Fibroblast of skin of abdomen (primary cell): ENCODE results near the gene GCNT3. TPM values are rescaled to one million over a fixed set of nuclear protein-coding genes. Genes with fewer than 3 reads are reported as not detected.
A peak's percentile ranks its signal among the peaks of the same experiment; 100 is the strongest.

Experiments
- DNase-seq: peaks from one replicate; pipeline ENCODE4 v3.0.0-alpha.2; 2013
- polyA plus RNA-seq, 2 experiments: library from polyadenylated mRNA; unstranded; fragments of 120-200 nt; gene quantifications; one replicate each; pipeline ENCODE4 v1.2.1, GENCODE V29; 2013; ENCODE audit not compliant: insufficient read length in 2 of 2

GCNT3 gene, protein sequence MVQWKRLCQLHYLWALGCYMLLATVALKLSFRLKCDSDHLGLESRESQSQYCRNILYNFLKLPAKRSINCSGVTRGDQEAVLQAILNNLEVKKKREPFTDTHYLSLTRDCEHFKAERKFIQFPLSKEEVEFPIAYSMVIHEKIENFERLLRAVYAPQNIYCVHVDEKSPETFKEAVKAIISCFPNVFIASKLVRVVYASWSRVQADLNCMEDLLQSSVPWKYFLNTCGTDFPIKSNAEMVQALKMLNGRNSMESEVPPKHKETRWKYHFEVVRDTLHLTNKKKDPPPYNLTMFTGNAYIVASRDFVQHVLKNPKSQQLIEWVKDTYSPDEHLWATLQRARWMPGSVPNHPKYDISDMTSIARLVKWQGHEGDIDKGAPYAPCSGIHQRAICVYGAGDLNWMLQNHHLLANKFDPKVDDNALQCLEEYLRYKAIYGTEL
- polyA plus RNA-seq (2013, experiment 1 of 2; ENCODE audit: insufficient read length): not detected
- 0.02 TPM for polyA plus RNA-seq (2013, experiment 2 of 2; ENCODE audit: insufficient read length)

DNA sequence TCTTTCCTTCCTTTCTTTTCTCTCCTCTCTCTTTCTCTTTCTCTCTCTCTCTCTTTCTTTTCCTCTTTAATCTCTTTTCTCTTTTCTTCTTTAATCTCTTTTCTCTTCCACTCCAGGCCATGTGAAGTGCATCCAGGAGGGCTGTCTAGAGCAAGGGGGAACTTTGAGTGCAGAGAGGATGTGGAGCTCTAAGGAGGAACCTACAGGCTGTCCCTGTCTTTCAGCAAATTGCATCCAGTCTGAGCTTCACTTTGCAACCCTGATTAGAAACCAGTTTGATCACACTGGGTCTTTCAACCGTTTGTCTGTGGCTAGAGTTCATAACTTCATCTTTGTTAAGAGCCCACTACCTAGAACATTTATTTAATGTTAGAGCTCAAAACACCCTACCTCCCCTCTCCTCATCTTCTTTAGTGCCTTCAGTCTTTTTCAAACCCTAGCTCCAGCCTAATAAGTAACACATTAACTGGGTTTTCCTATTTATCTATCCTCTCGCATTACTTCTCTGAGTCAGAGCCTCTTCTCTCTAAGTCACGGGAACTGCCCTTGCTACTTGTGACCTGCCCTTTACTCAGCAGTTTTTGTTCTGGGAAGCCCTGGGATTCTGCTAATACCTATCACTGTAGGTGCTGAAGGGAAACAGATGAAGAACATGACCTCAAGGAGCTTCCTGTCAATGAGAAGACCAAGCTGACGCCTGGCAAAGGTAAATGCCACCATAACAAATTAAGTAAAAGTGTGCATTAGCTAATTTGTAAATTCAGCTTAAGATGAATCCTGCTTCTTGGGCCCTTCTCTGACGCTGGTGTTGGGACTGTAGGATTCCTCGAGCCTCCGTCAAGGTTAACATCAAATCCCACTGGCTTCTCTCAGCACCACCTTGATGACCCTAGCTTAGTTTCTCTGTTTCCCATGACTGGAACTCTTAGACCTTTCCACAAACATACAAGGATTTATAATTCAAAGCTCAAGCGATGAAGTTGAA is at the start of gene GCNT3:
Gene GCNT3, plus strand, starts transcription at position 508 of the 985 bp plus-strand sequence. CDS start 6,456 bp downstream, outside the sequence.
- no peak for DNase-seq

DNA sequence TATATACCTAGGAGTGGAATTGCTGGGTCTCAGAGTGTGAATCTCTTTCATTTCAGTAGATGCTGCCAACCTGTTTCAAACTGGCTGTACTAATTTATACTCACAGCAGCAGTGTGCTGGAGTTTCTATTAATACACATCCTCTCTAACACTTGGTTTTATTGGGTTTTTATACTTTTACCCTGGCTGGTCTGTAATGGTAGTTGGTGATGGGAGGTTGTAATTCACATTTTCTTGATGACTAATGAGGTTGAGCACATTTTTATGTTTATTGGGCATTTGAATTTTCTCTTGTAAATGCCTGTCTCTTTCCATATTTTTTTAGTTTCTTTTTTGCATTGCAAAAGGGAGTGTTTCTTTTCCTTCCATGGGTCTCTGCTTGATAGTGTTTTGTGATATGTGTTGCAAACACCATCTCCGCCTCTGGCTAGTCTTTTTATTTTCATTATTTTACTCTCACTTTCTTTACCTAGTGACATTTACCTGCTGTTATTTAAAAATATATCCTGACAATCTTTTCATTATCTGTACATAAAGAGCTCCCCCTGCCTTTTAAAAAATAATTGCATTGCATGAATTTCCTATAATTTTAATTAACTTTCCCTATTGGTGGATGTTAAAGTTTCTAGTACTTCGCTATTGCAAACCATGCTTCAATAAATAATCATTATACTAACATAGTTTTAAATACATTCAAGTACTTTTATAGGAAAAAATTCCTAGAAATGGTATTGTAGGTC is 49.0 kb upstream of the GCNT3 start:
- no peak for DNase-seq

DNA sequence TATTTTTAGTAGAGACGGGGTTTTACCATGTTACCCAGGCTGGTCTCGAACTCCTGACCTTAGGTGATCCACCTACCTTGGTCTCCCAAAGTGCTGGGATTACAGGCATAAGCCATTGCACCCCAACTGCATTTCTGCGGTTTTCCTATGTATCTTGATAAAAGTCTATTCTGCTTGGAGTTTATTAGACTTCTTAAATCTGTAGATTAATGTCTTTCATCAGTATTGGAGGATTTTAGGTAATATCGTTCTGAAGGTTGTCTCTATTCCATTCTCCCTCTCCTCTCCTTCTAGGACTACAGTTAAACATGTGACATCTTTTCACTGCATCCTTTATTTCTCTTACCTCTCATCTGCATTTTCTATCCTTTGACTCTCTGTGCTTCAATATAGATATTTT is 46.3 kb upstream of the GCNT3 start:
- DNase-seq: no peak

DNA sequence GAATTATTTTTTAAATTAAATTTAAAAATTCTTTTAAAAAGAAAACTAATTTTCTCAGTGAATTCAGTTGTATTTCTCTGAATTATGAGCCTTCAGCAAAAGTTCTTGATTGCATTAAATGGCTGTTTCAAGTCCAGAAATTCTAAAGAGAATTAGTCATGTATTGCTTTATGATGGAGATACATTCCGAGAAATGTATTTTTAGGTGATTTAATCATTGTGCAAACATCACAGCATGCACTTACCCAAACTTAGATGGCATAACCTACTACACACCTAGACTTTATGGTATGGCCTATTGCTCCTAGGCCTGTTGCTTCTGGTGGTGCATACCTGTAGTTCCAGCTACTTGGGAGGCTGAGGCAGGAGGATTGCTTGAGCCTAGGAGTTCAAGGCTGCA is 44.3 kb upstream of the GCNT3 start:
- no peak for DNase-seq

DNA sequence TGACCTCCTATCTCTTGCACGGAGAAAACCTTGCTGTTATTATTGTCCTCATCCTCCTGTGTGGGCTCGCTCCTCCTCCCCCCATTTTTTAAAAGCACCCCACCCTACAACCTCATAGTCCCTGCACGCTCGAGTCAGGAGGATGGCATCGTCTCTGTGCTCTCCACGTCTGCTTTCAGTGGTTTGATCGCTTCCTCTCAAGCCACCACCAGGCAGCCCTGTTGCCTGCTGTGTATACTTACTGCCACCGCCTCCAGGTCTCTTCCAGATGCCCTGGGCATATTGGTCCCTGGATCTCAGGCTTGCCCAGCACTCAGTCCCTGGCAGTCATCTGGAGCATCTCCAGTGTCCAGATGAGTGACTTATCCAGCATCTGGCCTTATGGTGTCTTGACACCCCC is 42.1 kb upstream of the GCNT3 start:
- DNase-seq: no peak

DNA sequence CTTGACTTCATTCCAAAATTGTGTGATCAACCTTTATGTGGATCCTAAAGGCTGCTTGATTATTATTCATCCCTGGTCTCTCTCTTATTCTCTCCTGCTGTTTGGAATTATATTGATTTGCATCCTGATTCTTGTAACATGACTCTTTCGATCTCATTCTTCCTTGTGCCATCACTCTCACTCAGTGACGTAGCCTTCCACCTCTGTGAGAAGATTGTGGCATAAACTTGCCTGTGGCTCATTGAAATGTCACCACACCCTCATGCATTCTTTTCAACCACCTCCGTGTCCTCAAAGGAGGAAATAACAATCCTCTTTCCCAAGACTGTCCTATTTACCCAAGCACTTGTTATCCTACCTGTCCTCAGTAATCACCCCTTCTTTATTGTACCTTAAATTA is 41.3 kb upstream of the GCNT3 start:
- no peak for DNase-seq

DNA sequence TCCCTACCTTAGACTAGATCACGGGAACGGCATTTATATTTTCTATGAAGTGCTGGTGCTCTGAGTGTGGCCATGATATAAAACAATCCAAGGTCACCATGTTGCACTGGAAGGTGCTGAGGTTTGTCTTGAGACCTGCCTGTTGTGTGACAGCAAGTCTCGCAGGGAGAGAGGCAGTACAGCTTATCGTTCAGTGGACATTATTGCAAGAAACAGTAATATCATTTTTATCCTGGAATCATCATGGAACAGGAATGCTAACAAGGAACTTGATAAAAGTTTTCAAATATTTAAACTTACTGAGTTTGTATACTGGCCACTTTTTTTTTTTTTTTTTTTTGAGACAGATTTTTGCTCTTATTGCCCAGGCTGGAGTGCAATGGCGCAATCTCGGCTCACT is 40.0 kb upstream of the GCNT3 start:
- DNase-seq: no peak

DNA sequence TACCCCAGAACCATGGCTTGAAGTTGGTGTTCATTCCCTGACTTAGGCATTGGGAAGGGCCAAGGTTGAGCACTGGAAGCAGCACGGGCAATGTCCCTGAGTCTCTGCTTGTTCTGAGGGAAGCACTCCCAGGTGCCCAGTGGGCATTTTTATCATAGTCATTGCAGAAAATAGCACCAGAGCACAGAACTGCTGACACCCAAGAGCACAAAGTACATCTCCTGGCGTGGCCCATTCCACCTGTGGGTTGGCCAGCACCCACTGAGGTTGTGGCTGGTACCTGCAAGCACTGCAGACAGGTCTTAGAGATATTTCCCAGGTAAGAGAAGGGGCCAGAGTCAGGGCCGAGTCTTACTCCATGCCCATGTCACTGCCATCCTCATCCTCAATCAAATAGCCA is 28.5 kb upstream of the GCNT3 start:
- DNase-seq: no peak

DNA sequence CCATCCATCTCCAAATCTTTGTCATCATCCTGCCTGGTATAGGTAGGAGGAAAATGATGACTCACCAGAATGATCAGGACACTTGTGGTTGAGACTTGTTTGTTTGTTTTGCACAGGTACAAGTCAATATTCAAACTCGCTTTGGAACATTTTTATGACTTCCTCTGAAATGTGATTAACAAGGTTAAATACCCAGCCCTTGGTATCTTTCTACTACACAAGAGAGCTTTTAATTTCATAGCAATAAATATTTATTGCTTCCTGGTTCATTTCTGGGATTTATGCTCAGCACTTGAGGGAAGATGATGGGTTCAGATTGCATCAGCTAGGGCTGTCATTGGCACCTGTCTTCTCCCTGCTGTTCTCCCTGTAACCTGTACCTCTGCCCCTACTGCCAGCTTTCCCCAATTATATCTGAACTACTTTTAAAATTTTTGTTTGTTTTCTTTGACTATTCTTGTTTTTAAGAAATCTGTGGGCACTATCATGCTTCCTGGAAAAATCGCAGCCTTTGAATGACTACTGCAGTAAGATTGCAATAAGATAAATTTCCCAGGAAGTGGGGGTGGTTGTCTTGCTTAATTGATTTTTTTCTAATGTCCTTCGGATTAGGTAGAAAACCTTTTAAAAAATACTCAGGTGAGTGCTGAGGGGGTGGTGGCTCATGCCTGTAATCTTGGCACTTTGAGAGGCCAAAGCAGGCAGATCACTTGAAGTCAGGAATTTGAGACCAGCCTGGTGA is 24.3 kb upstream of the GCNT3 start:
- DNase-seq: no peak

DNA sequence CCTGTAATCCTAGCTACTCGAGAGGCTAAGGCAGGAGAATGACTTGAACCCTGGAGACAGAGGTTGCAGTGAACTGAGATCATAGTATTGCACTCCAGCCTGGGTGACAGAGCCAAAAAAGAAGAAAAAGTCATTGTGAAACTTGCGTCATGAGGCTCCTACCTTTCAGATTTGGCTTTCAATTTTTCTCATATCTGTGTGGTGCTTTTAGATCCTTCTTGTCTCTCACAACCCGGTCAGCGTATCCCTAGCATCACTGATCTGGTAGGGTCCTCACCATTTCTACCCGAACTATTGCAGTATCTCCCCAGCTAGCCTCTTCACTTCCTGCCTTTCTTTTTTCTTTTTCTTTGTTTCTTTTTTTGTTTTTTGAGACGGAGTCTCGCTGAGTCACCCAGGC is 21.6 kb upstream of the GCNT3 start:
- no peak for DNase-seq

DNA sequence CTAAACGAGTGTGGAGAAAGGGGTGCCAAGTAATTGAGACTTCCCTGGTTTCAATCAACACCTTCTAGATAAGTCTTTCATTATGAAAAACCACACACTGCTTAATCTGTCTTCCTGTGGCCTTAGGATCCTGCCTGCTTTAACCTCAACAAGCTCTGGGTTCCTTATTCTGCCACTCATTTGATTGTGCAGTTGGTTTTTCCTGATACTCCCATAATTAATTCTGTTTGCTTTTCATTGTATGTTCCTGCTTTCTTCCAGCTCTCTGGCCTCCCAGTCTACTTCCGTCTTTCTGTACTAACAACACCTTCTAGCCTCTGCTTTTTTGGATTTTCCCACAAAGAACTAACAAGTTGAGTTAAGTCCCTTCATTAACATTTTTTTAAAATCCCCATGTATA is 20.2 kb upstream of the GCNT3 start:
- DNase-seq: no peak

DNA sequence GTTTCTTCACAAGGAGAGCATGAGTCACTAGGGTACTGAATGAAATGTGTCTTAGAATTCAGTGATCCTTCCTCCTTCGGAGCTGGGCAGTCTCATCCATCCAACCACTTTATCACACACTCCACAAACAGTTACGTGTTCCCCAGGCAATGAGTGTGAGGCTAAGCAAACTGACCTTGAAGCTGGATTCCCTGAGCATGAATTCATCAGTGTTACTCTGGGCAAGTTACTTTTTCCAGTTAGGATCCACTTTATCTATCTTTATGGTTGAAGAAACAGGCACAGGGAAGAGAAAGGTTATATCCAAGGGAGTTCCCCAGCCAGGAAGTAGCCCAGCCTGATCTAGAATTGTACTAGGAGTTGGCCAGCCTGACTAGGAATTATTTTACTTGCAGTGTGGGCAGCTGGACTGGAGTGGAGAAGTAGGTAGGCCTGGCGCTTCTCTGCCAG is 17.1 kb upstream of the GCNT3 start:
- DNase-seq: peak; percentile 50

DNA sequence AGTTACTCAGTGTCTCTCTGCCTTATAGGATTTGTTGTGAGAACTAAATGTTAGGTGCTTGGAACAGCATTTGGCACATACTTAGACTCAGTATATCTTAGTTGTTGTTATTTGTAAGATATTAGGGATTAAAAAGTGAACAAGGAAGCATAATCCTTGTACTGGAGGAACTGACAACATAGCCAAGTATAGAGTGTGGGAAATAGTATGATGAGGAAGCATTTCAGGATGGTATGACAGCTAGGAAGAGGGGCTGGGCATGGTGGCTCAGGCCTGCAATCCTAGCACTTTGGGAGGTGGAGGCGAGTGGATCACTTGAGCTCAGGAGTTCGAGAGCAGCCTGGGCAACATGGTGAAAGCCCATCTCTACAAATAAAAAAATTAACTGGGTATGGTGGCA is 16.6 kb upstream of the GCNT3 start:
- no peak for DNase-seq

DNA sequence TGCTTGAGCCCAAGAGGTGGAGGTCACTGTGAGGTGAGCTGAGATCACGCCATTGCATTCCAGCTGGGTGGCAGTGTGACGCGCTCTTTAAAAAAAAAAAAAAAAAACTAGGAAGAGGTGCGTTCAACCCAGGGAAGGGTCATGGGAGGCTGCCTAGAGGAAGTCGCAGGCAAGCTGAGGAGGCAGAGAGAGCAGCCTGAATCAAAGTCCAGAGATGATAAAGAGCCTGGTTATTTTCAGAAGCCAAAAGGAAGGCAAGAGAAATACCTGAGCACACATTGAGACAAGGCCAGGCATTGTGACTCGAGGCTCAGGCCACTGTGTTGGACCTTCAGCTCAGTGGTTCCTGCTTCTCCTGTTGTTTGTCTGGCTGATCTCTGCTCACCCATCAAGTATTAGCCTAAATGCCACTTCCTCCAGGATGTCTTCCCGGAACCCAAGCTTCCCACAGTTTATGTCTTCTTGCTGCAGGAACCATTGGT is 16.1 kb upstream of the GCNT3 start:
- no peak for DNase-seq

DNA sequence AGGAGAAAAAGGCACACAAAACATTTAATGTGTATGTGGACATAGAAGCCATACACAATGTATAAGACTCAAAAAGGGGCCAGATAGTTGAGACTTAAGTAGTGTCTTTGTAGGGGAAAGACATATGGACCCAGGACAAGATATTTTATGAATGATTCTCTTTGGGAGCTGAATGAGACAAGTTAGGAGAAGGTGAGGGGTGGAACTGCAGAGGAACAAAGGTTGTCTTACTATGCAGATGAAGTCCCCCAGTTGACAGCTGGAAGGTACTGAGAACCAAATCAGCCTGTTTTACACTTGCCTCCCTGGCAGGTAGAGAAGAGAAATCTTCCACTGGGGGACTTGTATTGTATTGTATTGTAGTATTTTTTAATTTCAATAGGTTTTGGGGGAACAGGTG is 14.9 kb upstream of the GCNT3 start:
- DNase-seq: no peak

DNA sequence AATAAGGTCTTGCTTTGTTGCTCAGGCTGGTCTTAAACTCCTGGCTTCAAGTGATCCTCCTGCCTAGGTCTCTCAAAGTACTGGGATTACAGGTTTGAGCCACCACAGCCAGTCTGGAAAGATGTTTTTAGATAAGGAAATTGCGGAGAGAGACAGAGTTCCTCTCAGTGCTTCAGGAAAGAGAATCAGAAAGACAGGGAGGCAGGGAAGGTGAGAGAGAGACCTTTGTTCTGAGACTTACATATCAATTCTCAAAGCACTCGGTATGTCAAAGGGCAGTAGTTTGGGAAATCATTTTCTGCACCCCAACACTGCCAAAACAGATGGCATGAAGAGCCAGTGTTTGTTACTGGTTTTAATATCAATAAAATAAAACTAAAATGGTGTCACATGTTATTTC is 13.1 kb upstream of the GCNT3 start:
- no peak for DNase-seq

DNA sequence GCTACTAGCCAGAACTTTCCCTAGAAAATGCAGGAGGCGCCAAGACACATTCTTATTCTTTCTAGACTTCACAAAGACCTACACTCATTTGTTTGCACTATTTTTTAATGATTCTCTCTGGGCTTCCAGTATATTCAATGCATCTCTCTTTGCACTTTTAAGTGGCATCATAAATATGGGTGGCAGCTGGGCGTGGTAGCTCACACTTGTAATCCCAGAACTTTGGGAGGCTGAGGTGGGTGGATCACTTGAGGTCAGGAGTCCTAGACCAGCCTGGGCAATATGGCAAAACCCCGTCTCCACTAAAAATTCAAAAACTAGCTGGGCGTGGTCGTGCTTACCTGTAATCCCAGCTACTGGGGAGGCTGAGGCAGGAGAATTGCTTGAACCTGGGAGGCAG is 5.6 kb upstream of the GCNT3 start:
- DNase-seq: no peak

DNA sequence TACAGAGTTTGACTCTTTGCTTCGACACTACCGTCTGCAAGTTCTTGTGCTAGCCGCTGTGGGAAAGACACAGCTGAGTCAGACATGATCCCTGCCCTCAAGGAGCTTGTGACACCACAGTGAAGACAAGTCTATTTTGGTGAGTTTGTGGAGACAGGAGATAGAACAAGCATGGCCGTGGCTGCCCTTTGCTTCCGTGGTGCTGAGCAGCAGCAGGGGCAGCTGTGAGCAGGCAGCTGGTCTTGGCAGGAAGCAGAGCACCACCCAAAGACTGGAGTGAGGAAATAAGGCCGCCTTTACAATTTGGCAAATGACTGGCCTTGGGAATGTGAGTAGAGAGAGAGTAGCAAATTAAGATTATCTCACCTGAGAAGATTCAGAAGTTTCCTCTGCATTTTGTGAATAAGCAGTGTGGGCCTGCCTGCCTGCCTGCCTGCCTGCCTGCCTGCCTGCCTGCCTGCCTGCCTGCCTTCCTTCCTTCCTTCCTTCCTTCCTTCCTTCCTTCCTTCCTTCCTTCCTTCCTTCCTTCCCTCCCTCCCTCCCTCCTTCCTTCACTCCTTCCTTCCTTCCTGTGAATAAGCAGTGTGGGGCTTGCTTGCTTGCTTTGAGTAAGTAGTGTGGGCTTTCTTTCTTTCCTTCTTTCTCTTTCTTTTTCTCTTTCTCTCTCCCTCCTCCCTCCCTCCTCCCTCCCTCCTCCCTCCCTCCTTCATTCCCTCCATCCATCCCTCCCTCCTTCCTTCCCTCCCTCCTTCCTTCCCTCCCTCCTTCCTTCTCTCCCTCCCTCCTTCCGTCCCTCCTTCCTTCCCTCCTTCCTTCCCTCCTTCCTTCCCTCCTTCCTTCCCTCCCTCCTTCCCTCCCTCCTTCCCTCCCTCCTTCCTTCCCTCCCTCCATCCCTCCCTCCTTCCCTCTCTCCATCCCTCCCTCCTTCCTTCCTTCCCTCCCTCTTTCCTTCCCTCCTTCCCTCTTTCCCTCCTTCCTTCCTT is 1.6 kb upstream of the GCNT3 start:
- no peak for DNase-seq

DNA sequence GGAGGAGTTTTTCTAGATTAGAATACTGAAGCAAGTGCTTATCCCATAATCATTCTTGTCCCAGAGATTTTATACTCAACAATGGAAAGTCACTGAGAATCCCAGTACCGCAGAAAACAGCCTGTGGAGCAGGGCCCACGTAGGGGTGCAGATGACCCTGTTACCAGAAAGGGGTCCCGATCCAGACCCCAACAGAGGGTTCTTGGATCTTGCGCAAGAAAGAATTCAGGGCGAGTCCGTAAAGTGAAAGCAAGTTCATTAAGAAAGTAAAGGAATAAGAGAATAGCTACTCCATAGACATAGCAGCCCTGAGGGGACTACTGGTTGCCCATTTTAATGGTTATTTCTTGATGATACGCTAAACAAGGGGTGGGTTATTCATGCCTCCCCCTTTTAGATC is 2.6 kb downstream of the GCNT3 start:
- no peak for DNase-seq

DNA sequence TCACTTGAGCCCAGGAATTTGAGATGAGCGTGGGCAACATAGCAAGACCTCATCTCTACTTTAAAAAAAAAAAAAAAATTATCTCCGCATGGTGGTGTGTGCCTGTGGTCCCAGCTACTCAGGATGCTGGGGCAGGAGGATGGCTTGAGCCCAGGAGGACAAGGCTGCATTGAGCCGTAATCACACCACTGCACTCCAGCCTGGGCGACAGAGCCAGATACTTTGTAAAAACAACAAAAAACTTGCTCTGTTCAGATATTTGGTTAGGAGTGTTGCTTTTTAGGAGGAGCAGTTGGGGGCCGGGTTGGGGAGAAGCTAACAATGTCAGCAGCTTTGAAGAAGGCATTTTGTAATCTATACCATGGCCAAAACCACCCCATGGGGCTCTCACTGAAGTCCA is 4.1 kb downstream of the GCNT3 start:
- DNase-seq: no peak
